Measurements from ENCODE around the gene WWOX. TPM values are rescaled to one million over a fixed set of nuclear protein-coding genes. Genes with fewer than 3 reads are reported as not detected.

WWOX gene
- total RNA-seq, 1 donor from 2014 or later, result 11.2 TPM

DNA sequence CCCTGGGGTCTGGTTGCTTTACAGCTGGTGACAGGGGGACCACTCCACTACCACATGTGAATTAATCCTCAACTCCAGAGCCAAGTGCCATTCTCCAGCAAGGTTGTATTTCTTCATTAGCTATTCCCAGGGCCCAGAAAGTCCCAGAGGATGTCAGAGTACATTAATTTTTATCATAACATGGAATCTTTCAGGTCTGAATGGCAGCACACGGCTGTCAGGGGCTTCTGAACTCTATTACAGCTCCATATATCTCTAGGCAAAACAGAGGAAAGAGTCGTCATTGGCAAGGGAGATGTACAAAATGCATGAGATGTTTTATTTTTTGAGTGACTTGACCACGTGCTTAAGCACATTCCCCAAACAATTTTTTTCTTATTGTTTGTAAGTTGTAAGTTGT is 303.4 kb downstream of the WWOX start:
- no peak for ATAC-seq

DNA sequence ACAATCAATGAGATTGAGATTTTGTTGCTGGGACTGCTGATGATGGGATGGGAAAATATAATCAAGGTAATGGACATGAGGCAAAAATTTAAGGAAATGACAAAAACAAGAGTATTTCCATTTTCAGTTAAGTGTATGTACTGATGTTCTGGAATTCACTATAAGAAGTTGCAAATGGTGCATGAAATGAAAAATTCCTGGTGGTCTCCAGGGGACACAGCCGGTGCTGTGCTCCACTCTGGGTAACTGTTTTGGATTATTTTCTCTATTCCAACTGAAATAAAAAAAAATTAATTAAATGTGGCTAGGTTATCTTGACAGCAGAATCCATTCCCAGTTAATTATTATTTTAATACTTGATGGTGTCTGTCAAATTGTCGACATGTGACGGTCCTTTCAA is 305.6 kb downstream of the WWOX start:
- ATAC-seq, result no peak

DNA sequence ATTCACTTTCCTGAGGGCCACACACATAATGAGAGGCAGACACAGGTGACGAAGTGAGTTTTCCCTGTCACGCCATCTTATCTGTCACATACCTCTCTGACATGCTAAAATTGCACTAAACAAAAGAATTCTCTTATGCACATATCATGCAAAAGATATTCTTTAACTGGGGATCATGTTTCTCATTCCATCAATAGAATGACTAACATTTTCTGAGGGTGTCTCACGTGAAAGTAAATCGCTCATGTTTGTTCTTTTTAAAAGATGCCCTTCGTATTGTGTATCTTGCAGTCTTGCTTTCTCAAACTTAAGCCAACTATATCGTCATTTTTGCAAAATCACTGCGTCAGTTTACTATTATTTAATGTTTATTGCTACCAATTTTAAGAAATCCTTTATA is 306.4 kb downstream of the WWOX start:
- no peak for ATAC-seq

DNA sequence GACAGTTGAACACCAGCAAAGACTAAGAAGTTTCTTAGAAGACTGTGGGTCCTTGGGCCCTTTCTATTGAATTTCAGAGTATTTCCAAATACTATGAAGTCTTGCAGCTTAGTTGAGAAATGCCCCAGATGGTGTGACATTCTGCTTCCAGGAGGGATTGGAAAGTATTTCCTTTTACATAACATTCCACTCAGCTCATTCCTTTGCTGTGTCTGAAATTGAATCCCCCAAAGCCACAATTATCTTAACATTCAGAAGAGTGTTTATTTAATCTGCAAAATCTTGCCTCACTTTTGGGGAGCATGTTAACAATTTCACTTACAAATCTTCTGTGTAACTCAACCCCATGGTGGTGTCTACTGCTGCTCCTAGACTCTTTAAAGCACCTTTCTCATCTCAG is 307.7 kb downstream of the WWOX start:
- no peak for ATAC-seq

DNA sequence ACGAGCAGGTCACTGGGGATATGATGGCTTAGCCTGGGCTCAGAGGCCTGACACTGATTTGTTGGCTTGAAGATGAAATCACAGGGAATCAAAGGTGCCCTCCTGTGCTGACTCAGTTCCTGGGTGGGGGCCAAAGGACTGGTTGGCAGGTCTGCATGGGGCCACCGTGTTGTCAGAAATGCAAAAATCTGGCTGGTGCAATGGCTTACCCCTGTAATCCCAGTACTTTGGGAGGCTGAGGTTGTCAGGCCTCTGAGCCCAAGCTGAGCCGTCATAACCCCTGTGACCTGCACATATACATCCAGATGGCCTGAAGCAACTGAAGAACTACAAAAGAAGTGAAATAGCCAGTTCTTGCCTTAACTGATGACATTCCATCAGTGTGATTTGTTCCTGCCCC is 314.2 kb downstream of the WWOX start:
- peak; percentile 77 for ATAC-seq

DNA sequence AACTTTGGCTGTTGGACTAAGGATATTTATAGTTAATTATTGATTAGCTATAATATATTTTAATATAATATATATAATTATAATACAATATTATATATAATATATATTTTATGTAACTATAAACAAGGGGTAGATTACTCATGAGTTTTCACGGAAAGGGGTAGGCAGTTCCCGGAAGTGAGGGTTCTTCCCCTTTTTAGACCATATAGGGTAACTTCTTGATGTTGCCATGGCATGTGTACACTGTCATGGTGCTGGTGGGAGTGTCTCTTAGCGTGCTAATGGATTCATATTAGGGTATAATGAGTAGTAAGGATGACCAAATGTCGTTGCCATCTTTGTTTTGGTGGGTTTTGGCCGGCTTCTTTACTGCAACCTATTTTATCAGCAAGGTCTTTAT is 315.6 kb downstream of the WWOX start:
- ATAC-seq, result no peak

DNA sequence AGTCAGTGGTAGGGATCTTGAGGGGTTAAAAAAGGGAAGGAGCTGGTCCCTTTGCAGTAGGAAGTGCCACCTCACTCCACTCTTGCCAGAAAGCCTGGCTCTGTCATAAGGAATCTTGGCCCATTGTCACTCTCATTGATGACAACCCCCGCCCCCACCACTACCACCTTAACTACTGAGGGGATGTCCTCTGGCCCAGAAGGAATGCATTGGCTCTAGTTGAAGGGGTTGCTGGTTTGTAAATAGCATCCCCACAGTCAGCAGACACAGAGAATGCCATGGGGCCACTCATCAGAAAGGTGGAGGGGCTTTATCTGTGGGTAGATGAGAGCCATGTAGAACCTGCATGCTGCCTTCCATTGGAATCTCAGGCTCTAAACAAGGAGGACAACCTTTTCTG is 316.2 kb downstream of the WWOX start:
- ATAC-seq, result no peak

DNA sequence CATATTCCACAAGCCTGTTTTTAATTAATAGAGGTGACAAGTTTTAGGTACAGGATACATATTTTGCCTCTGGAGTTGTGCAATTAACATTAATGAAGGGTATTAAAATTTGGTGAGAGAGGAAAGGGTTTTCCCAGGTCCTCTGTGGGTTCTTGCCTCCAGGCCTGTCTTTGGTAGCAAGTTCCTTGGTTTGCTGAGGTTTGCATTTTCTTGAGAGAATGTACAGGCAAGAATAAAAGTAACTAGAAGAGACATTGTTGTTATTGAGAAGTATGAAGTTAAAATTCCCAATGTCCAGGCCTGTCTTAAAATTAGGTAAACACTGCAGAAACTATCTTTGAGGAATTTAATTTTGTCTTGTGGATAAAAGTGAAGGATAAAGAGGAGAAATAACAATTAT is 316.9 kb downstream of the WWOX start:
- ATAC-seq, result no peak

GRCh38 chr16:78421181-78421708 is 321.8 kb downstream of the WWOX start:
- ATAC-seq, result no peak

DNA sequence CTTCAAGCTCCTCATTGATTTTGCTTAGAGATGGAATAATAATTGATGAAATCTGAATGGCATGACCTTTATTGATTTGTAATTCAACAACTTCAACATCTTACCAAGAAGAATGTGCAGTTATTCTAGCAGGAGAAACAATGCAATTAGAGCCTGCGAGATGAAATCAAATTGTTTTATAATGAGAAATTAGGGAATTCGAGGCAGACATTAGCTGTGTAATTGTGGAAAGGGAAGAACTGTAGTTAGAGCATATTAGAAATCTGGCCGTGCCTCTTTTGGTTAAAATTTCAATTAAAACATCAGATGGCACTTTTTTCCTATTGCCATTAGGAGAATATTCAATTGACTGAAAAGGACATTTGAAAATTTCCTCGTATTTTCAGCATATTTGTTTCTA is 325.8 kb downstream of the WWOX start:
- no peak for ATAC-seq

- no peak for ATAC-seq
These were observed 326.5 kb downstream of the WWOX start for GRCh38 chr16:78425891-78426510.

- no peak for ATAC-seq
These were observed 328.7 kb downstream of the WWOX start for GRCh38 chr16:78428193-78428592.

- ATAC-seq, result no peak
These were observed 330.8 kb downstream of the WWOX start for GRCh38 chr16:78430281-78430680.

DNA sequence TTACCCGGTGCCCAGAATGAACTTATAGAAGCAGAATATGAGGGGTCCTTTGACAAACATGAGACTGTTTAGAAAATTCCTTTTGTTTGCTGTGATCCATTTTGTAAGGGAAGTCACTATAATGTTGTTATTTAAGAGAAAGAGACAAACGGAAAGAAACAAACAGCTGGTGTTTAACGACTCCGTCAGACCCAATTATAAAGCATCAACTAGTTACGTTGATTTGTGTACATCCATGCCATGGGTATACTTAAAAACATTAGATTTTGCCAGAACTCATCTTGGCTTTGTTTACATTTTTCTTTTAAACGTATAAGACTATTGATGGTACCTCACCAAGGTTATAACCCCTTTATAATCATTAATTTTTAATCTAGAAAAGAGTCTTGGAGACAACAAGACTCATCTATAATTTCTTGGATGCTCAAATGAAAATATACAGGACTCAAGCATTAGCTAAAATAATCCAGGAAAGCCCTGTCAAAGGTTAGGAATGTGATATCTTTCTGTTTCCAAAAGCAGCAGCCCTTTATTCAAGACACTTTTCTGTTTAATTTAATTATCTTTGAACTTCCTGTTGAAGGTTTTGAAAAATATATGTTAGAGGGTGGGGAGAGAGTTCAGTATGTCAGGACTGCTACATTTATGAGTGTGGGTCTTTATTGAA is 331.7 kb downstream of the WWOX start:
- ATAC-seq, result no peak

DNA sequence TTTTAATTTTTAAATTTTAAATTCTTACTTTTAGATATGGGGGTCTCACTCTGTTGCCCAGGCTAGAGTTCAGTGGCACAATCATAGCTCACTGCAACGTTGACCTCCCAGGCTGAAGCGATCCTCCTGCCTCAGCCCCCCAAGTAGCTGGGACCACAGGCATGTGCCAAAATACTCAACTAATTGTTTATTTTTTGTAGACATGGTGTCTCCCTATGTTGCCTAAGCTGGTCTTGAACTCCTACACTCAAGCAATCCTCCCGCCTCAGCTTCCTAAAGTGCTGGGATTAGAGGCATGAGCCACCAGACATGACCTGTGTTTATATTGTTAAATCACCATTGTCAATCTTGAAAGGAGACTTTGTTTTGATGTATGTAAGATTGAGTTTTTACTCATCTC is 332.2 kb downstream of the WWOX start:
- ATAC-seq, result no peak

DNA sequence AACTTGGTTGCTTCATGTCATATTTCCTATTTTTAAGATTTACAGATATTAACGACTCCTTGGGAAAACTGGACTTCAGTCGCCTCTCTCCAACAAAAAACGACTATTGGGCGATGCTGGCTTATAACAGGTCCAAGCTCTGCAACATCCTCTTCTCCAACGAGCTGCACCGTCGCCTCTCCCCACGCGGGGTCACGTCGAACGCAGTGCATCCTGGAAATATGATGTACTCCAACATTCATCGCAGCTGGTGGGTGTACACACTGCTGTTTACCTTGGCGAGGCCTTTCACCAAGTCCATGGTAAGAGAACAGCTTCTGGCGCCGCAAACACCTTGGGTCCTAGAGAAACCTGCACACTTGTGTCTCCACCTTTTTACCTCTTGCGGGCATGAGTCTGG is 333.0 kb downstream of the WWOX start:
- no peak for ATAC-seq

GRCh38 chr16:78433116-78433515 is 333.7 kb downstream of the WWOX start:
- no peak for ATAC-seq

- no peak for ATAC-seq
These were observed 334.9 kb downstream of the WWOX start for GRCh38 chr16:78434401-78434800.

- ATAC-seq, result no peak
These were observed 335.8 kb downstream of the WWOX start for GRCh38 chr16:78435260-78435659.

DNA sequence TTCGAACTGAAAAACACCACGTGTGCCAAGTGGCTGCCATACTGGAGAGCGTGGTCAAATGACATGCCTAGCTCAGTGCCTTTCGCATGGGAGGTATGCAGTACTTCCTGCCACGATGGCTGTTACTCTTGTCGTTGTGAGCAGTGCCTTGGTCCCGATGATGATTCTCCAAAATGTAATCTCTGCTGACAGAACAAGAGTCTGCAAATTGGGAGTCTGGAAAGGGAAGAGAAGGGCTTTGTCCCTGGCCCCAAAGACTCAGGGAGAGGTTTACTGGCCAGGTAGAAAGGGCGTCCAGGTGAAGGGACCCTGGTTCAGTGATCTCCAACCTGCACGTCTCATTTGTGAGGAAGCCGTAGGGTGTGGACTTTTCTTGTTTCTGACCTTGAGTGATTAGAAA is 336.6 kb downstream of the WWOX start:
- ATAC-seq, result no peak

- ATAC-seq, result no peak
These were observed 337.4 kb downstream of the WWOX start for GRCh38 chr16:78436846-78437245.

GRCh38 chr16:78437352-78437968 is 338.0 kb downstream of the WWOX start:
- ATAC-seq, result no peak

GRCh38 chr16:78438219-78438618 is 338.8 kb downstream of the WWOX start:
- ATAC-seq, result no peak

- ATAC-seq, result no peak
These were observed 339.2 kb downstream of the WWOX start for GRCh38 chr16:78438632-78439031.
